Bladder microvascular endothelial cell (primary cell): ENCODE data around the gene DNAJC11. TPM values are rescaled to one million over a fixed set of nuclear protein-coding genes. Genes with fewer than 3 reads are reported as not detected.

ENCODE experiments used
- total RNA-seq: library from RNA; depleted of rRNA; stranded (reverse); fragments of >200 nt; gene quantifications from 2 replicates; pipeline ENCODE4 v1.2.3, GENCODE V29; 2014

The DNAJC11 gene
- 30.8 and 73.3 TPM in 2 replicates for total RNA-seq

DNA sequence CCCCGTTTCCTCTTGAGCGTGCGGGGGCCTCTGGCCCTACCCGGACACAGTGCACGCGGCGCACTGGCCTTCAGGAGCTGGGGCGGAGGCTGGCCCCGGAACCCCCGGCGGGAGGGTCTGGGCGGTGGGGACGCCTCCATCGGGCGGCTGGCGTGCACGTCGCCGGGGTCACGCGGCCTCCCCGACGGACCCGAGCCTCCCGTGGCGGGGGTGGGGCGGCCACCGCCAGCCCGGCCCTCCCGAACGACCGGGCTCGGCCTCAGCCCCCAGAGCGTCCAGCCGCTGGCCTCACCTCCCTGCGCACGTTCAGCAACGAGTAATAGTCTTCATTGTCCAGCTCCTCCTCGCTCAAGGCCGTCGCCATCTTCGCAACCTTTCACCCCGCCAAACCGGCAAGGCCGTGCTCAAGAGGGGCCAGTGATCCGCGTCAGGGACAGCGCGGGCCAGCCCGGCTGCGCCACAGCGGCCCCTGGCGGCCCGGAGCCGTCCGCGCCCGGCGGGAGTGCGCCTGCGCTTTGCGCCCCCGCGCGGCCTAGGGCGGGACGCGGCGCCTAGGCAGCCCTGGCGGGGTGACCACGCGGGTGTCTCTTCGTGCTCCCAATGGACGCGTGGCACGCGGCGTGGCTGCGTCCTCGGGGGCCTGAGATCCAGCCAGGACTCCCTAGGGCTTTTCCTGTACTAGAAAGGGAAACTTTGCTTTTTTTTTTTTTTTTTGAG is at the start of gene DNAJC11:
DNAJC11 (minus strand) TSS at position 380 of the 717 bp plus-strand sequence; CDS start at position 364, 16 bp downstream.

DNA sequence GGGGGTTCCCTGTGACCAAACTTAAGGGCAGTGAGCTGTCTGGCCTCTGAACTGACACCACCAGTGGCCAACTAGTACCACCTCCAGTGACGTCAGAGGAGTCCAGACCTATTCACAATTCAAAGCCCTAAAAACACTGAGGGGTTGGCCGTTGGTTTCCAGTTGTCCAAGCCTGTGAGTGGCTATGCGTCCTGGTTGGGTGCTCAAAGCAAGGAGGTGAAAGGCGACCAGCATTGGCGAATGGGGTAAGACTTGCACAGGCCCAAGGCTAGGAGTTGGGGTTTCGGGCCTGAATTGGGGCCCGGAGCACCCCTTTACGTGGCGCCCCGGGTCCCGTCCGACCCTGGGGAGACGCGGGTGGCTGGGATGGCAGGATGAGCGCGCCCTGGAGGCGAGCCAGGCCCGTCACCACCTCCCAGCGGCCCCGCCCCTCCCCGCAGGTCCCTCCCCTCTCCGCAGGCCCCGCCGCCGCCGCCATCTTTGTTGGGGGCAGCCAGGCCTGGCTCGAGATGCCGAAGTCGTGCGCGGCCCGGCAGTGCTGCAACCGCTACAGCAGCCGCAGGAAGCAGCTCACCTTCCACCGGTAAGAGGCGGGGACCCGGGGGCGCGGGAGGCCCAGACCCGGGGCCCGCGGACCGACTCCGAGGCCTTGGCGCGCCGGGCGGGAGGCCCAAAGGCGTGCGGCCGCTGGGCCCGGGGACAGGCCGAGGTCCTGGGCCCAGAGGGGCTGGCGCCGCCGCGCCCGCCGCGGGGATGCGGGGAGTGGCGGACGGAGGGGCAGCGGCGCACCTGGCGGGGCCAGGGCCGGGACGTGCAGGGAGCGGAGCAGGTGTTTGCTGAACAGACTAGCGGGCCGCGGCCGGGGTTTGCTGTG is 76.7 kb downstream of the DNAJC11 start, which contains the start of gene THAP3:
THAP3 (plus strand) TSS at position 159 of the 874 bp plus-strand sequence; CDS start at position 510, 351 bp downstream.

DNA sequence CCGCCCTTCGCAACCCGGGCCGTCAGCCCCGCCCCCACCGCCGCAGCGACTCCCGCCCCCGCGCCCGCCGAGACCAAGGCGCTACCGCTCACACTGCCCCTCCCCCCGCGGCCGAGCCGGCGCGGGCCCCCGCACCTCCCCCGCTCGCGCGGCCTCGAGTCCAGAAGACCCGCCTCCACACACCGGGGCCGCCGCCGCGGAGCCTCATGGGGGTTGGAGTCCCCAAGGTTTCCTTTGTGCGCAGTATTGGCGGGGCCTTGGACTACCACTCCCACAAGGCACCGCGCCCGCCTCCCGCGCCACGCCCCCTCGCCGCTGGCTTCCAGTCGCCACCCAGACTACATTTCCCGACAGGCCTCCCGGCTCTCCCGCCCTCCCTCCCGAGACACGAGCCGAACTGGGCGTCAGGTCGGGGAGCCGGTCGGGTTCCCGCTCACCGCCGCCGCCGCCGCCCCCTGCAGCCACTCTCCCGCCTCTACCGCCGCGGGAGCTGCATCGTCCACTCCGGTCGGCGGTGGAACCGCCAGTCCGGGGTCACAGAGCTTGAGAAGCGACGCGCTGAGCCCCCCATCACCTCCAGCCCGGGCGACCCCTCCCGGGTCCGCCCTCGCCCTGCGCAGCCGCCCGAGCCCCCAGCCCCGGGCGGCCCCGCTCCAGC is 88.1 kb downstream of the DNAJC11 start, which contains the start of gene PHF13:
PHF13 (plus strand) TSS at position 371 of the 658 bp plus-strand sequence. CDS start 336 bp downstream, outside the sequence.

DNA sequence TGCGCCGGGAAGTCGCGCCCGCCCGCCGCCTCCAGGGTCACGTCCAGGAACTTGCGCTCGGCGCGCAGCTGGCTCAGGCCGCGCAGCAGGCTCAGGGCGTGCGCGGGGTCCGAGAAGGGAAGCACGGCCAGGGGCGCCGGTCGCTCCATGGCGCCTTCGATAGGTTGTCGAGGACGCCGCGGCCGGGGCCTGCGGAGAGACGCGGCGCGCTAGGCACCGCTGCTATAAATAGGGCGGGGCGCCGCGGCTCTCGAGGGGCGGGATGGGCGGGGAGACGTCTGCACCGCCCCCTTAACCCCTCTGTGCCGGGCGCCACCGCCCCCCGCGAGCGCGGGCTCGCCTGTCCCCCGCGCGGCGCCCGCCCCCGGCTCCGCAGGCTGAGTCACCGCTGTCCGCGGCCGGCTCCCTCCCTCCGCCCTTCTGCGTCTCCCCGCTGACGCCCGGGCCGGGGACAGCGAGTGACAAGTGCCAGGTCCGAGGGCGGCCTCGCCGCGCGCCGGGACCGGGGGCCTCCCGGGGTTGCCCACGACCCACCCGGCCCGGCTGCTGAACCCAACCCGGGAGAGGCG is 98.9 kb downstream of the DNAJC11 start, which contains the start of gene KLHL21:
KLHL21 (minus strand) TSS at position 201 of the 569 bp plus-strand sequence; CDS start at position 149, 52 bp downstream.

Other genes with a start within 250 kb of the DNAJC11 start
- 10.0 and 27.4 TPM in 2 replicates for gene TNFRSF25, start 235.6 kb downstream of the DNAJC11 start, total RNA-seq
- 31.6 and 52.8 TPM in 2 replicates for gene PLEKHG5, start 210.1 kb downstream of the DNAJC11 start, total RNA-seq
- gene NOL9, start 147.3 kb downstream of the DNAJC11 start, total RNA-seq, result 12.8 and 26.2 TPM in 2 replicates
- not detected in 2 replicates for gene TAS1R1, start 146.5 kb downstream of the DNAJC11 start, total RNA-seq
- gene ZBTB48, start 121.8 kb downstream of the DNAJC11 start, total RNA-seq, result 9.6 and 15.9 TPM in 2 replicates
- 16.2 and 23.7 TPM in 2 replicates for gene KLHL21, start 98.9 kb downstream of the DNAJC11 start, total RNA-seq
- 8.3 and 15.7 TPM in 2 replicates for gene PHF13, start 88.1 kb downstream of the DNAJC11 start, total RNA-seq
- 18.4 and 19.8 TPM in 2 replicates for gene THAP3, start 76.9 kb downstream of the DNAJC11 start, total RNA-seq
- 38.0 and 51.7 TPM in 2 replicates for gene CAMTA1, start 83.6 kb upstream of the DNAJC11 start, total RNA-seq